Neural cell (in vitro differentiated cells): ENCODE measurements around the gene PBX1. TPM values are rescaled to one million over a fixed set of nuclear protein-coding genes. Genes with fewer than 3 reads are reported as not detected.

Experiments
- H2AFZ ChIP-seq: fragments of 200-600, 300-800 bp; sonication (generic), shearing (Covaris generic); 2 replicates; pipeline ENCODE4 v1.6.0; 2014; ENCODE audit warnings: low read depth, mild to moderate bottlenecking, antibody characterized with exemption, low read length, moderate library complexity
- H3F3A ChIP-seq: fragments of 200-600 bp; shearing (Covaris generic); 2 replicates; pipeline ENCODE4 v1.6.1; 2016; ENCODE audit warnings: mild to moderate bottlenecking, moderate library complexity, mixed read lengths, antibody characterized with exemption, low read length; ENCODE audit not compliant: insufficient read depth, poor library complexity, severe bottlenecking
- H3K27ac ChIP-seq: fragments of 200-600, 300-800 bp; sonication (generic), shearing (Covaris generic); 2 replicates; pipeline ENCODE4 v1.5.1; 2014; ENCODE audit warnings: mild to moderate bottlenecking, low read length, moderate library complexity
- H3K27me3 ChIP-seq: fragments of 300-800, 200-600 bp; sonication (generic), shearing (Covaris generic); 2 replicates; pipeline ENCODE4 v1.6.0; 2014; ENCODE audit warnings: mild to moderate bottlenecking, low read depth, low read length, moderate library complexity; ENCODE audit not compliant: insufficient read depth
- H3K36me3 ChIP-seq: fragments of 300-800, 200-600 bp; sonication (generic), shearing (Covaris generic); 2 replicates; pipeline ENCODE4 v1.5.1; 2014; ENCODE audit warnings: mild to moderate bottlenecking, antibody characterized with exemption, low read length, moderate library complexity; ENCODE audit not compliant: insufficient read depth
- H3K4me2 ChIP-seq: fragments of 300-800, 200-600 bp; sonication (generic), shearing (Covaris generic); 2 replicates; pipeline ENCODE4 v1.6.0; 2014; ENCODE audit warnings: mild to moderate bottlenecking, low read length
- H3K4me3 ChIP-seq: fragments of 300-800, 200-600 bp; sonication (generic), shearing (Covaris generic); 2 replicates; pipeline ENCODE4 v1.5.1; 2014; ENCODE audit warnings: mild to moderate bottlenecking, low read length, moderate library complexity
- H3K79me2 ChIP-seq: fragments of 200-600 bp; shearing (Covaris generic); replicated peaks from 2 replicates; pipeline ENCODE4 v1.6.0; 2014; ENCODE audit warnings: mild to moderate bottlenecking, low read length, moderate library complexity; ENCODE audit not compliant: insufficient read depth
- H3K9ac ChIP-seq: fragments of 300-800, 200-600 bp; sonication (generic), shearing (Covaris generic); 2 replicates; pipeline ENCODE4 v1.6.1; 2016; ENCODE audit warnings: mild to moderate bottlenecking, low read length, mixed read lengths
- H3K9me2 ChIP-seq: fragments of 200-600 bp; shearing (Covaris generic); 2 replicates; pipeline ENCODE4 v1.6.1; 2016; ENCODE audit warnings: mild to moderate bottlenecking, low read length, mixed read lengths; ENCODE audit not compliant: insufficient read depth
- H3K9me3 ChIP-seq: fragments of 200-600, 300-800 bp; sonication (generic), shearing (Covaris generic); 2 replicates; pipeline ENCODE4 v1.6.1; 2016; ENCODE audit warnings: mild to moderate bottlenecking, mixed run types, low read length, moderate library complexity, mixed read lengths
- H4K20me1 ChIP-seq: fragments of 200-600 bp; shearing (Covaris generic); 2 replicates; pipeline ENCODE4 v1.6.1; 2016; ENCODE audit warnings: mild to moderate bottlenecking, mixed run types; ENCODE audit not compliant: insufficient read depth
- EP300 ChIP-seq: fragments of 450-650 bp; conservative IDR thresholded peaks from 2 replicates; pipeline ENCODE4 v1.6.1; 2014; ENCODE audit warnings: antibody characterized with exemption, mild to moderate bottlenecking, moderate library complexity; ENCODE audit not compliant: poor library complexity, severe bottlenecking
- EZH2 ChIP-seq: fragments of 200-600, 300-800 bp; shearing (Covaris generic), sonication (generic); IDR thresholded peaks from 2 replicates; pipeline ENCODE4 v1.6.1; 2014; ENCODE audit warnings: antibody characterized with exemption, low read length, borderline replicate concordance, mild to moderate bottlenecking; ENCODE audit not compliant: insufficient read depth, poor library complexity, severe bottlenecking
- MXI1 ChIP-seq: fragments of 450-650 bp; conservative IDR thresholded peaks from 2 replicates; pipeline ENCODE4 v1.6.1; 2014; ENCODE audit warnings: antibody characterized with exemption, mild to moderate bottlenecking; ENCODE audit not compliant: poor library complexity, severe bottlenecking
- POLR2AphosphoS5 ChIP-seq: IDR thresholded peaks from 2 replicates; pipeline ENCODE4 v1.6.1; 2012
- RAD21 ChIP-seq: fragments of 450-650 bp; conservative IDR thresholded peaks from 2 replicates; pipeline ENCODE4 v1.6.1; 2014; ENCODE audit warnings: antibody characterized with exemption, mild to moderate bottlenecking, moderate library complexity
- SMC3 ChIP-seq: fragments of 450-650 bp; conservative IDR thresholded peaks from 2 replicates; pipeline ENCODE4 v1.6.1; 2014; ENCODE audit warnings: antibody characterized with exemption, mild to moderate bottlenecking, moderate library complexity; ENCODE audit not compliant: poor library complexity
- TAF1 ChIP-seq: IDR thresholded peaks from 2 replicates; pipeline ENCODE4 v1.6.1; 2012; ENCODE audit warnings: low read depth
- polyA plus RNA-seq: library from polyadenylated mRNA; depleted of rRNA; stranded (reverse); fragments of >200 nt; gene quantifications from 2 replicates; pipeline ENCODE4 v1.2.3, GENCODE V29; 2014
- TF ChIP-seq, protein P1 (sequence below): fragments of 450-650 bp; IDR thresholded peaks from 2 replicates; pipeline ENCODE4 v1.5.1; 2014; ENCODE audit warnings: antibody characterized with exemption, mild to moderate bottlenecking, moderate library complexity; ENCODE audit not compliant: poor library complexity, severe bottlenecking
- TF ChIP-seq, protein P2 (sequence below): IDR thresholded peaks from 2 replicates; pipeline ENCODE4 v1.6.1; 2012; ENCODE audit warnings: borderline replicate concordance

PBX1 gene
- polyA plus RNA-seq, 1 donor from 2014 or later = 42.4 TPM

DNA sequence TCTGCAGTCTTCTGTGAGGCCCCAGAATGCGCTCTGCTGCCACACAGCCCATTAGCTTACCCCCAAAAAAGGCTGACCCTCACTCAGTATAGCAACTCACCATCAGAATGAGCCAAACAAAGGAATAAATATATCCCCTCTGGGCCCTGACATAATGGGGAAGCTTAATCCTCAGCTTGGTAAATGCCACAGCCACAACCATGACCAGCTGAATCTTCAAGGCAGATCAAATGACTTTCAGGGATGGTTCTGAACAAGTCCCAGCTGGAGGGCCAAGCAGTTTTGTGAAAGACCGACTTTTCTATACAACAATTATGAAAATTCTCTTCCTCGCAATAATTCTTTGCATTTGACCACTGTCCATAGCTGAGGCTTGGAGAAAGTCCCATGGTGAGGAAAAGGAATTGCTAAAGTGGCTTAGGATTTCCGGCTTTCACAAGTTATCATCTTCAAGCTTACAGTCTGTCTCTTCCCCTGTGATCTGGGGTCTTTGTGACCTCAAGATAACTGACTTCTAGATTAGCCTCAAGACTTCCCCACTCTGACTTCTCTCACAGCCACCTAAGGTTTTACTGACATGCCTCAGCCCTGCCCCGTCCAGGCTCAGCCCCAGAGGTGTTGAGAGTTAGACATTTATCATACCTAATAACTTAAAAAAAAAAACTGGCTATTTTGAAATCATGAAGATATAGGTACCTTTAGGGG lies 47.8 kb upstream of the PBX1 start:
- Histone ChIP-seq H3K79me2 (no peaks in the 10 kb centered on the region), H4K20me1 (no peaks in the 10 kb centered on the region), H3K36me3 (no peaks in the 10 kb centered on the region), H2AFZ (no peak overlapping the region), H3K27ac (no peak overlapping the region), H3F3A (no peaks in the 10 kb centered on the region), H3K4me2 (no peak overlapping the region), H3K9me2 (no peaks in the 10 kb centered on the region), H3K27me3 (no peaks in the 10 kb centered on the region), H3K4me3 (no peak overlapping the region), H3K9ac (no peak overlapping the region), H3K9me3 (no peaks in the 10 kb centered on the region)
- no peak for TF ChIP-seq MXI1
- TF ChIP-seq SMC3 = no peak

DNA sequence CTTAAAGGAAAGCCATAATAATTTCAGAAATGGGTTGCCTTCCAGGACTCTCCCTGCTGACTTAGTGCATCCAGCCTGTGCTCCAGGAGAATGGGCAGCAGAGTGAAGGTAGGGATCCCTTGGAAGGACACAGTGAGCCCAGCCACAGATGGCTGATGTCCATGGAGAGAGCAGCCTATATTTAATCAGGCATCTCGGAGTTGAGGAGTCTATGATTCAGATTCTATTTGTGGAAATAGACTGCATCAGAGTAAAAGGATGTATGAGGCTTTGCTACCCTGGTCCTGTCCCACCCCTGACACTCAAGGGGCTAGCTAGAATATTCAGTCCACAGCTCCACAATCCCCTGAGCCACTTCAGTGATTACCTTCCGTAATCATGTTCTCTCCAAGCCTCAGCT lies 43.8 kb upstream of the PBX1 start:
- Histone ChIP-seq H3K4me3 (no peak overlapping the region), H3K9me2 (no peaks in the 10 kb centered on the region), H3K9me3 (no peaks in the 10 kb centered on the region), H3K79me2 (no peaks in the 10 kb centered on the region), H2AFZ (no peak overlapping the region), H3K9ac (no peak overlapping the region), H3K27me3 (no peaks in the 10 kb centered on the region), H3F3A (no peaks in the 10 kb centered on the region), H3K27ac (peak overlapping the region; percentile 51), H3K4me2 (no peak overlapping the region), H3K36me3 (no peaks in the 10 kb centered on the region), H4K20me1 (no peaks in the 10 kb centered on the region)
- TF ChIP-seq MXI1 = no peak
- TF ChIP-seq, protein P1, sequence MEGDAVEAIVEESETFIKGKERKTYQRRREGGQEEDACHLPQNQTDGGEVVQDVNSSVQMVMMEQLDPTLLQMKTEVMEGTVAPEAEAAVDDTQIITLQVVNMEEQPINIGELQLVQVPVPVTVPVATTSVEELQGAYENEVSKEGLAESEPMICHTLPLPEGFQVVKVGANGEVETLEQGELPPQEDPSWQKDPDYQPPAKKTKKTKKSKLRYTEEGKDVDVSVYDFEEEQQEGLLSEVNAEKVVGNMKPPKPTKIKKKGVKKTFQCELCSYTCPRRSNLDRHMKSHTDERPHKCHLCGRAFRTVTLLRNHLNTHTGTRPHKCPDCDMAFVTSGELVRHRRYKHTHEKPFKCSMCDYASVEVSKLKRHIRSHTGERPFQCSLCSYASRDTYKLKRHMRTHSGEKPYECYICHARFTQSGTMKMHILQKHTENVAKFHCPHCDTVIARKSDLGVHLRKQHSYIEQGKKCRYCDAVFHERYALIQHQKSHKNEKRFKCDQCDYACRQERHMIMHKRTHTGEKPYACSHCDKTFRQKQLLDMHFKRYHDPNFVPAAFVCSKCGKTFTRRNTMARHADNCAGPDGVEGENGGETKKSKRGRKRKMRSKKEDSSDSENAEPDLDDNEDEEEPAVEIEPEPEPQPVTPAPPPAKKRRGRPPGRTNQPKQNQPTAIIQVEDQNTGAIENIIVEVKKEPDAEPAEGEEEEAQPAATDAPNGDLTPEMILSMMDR = no peak
- TF ChIP-seq POLR2AphosphoS5 = no peak
- TF ChIP-seq, protein P2, sequence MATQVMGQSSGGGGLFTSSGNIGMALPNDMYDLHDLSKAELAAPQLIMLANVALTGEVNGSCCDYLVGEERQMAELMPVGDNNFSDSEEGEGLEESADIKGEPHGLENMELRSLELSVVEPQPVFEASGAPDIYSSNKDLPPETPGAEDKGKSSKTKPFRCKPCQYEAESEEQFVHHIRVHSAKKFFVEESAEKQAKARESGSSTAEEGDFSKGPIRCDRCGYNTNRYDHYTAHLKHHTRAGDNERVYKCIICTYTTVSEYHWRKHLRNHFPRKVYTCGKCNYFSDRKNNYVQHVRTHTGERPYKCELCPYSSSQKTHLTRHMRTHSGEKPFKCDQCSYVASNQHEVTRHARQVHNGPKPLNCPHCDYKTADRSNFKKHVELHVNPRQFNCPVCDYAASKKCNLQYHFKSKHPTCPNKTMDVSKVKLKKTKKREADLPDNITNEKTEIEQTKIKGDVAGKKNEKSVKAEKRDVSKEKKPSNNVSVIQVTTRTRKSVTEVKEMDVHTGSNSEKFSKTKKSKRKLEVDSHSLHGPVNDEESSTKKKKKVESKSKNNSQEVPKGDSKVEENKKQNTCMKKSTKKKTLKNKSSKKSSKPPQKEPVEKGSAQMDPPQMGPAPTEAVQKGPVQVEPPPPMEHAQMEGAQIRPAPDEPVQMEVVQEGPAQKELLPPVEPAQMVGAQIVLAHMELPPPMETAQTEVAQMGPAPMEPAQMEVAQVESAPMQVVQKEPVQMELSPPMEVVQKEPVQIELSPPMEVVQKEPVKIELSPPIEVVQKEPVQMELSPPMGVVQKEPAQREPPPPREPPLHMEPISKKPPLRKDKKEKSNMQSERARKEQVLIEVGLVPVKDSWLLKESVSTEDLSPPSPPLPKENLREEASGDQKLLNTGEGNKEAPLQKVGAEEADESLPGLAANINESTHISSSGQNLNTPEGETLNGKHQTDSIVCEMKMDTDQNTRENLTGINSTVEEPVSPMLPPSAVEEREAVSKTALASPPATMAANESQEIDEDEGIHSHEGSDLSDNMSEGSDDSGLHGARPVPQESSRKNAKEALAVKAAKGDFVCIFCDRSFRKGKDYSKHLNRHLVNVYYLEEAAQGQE = no peak
- no peak for TF ChIP-seq EZH2
- no peak for TF ChIP-seq EP300
- TF ChIP-seq RAD21 = no peak
- no peak for TF ChIP-seq TAF1
- no peak for TF ChIP-seq SMC3
